SK-N-SH treated with all-trans-retinoic acid at 6 μM for 48 hours (cell line): ENCODE data around the gene AIP.

Experiments used
- ATAC-seq: fragments of 200-7000 bp; cut with Tn5 transposase; 3 replicates; pipeline ENCODE4 v1.9.1; 2020; ENCODE audit warnings: mild to moderate bottlenecking, moderate library complexity
- BACH2 ChIP-seq: fragments of 250-450 bp; sonication (Bioruptor Pico); IDR thresholded peaks from 2 replicates; pipeline ENCODE4 v1.9.0; 2021; ENCODE audit warnings: mild to moderate bottlenecking, borderline replicate concordance
- CSDC2 ChIP-seq: fragments of 250-450 bp; sonication (Bioruptor Pico); IDR thresholded peaks from 2 replicates; pipeline ENCODE4 v1.5.0; 2020; ENCODE audit warnings: mild to moderate bottlenecking, moderate library complexity
- GLIS3 ChIP-seq: fragments of 250-450 bp; sonication (Bioruptor Pico); IDR thresholded peaks from 2 replicates; pipeline ENCODE4 v1.5.0; 2020; ENCODE audit warnings: mild to moderate bottlenecking, moderate library complexity
- OSR1 ChIP-seq: fragments of 250-450 bp; sonication (Bioruptor Pico); IDR thresholded peaks from 2 replicates; pipeline ENCODE4 v1.8.0; 2022; ENCODE audit warnings: moderate library complexity, mild to moderate bottlenecking, inconsistent platforms
- PPARA ChIP-seq: fragments of 250-450 bp; sonication (Bioruptor Pico); IDR thresholded peaks from 2 replicates; pipeline ENCODE4 v1.5.0; 2020; ENCODE audit warnings: mild to moderate bottlenecking, borderline replicate concordance
- RARB ChIP-seq: fragments of 250-450 bp; sonication (Bioruptor Pico); IDR thresholded peaks from 2 replicates; pipeline ENCODE4 v1.8.0; 2021; ENCODE audit warnings: mild to moderate bottlenecking, moderate library complexity
- TOX ChIP-seq: fragments of 250-450 bp; sonication (Bioruptor Pico); IDR thresholded peaks from 2 replicates; pipeline ENCODE4 v1.8.0; 2021; ENCODE audit warnings: mild to moderate bottlenecking, moderate library complexity, borderline replicate concordance
- ZC3H10 ChIP-seq: fragments of 250-450 bp; sonication (Bioruptor Pico); IDR thresholded peaks from 2 replicates; pipeline ENCODE4 v1.5.1; 2021; ENCODE audit warnings: mild to moderate bottlenecking, moderate library complexity
- ZFP3 ChIP-seq: fragments of 250-450 bp; sonication (Bioruptor Pico); IDR thresholded peaks from 2 replicates; pipeline ENCODE4 v1.5.0; 2020; ENCODE audit warnings: mild to moderate bottlenecking, moderate library complexity
- ZFP30 ChIP-seq: fragments of 450-650 bp; formaldehyde crosslinking; IDR thresholded peaks from 2 replicates; pipeline ENCODE4 v1.5.0; 2022; ENCODE audit warnings: mild to moderate bottlenecking, moderate library complexity
- ZNF565 ChIP-seq: fragments of 450-650 bp; formaldehyde crosslinking; conservative IDR thresholded peaks from 2 replicates; pipeline ENCODE4 v1.5.0; 2020; ENCODE audit warnings: low read depth, mild to moderate bottlenecking, moderate library complexity
- ZNF70 ChIP-seq: fragments of 450-650 bp; formaldehyde crosslinking; IDR thresholded peaks from 2 replicates; pipeline ENCODE4 v1.5.0; 2020; ENCODE audit warnings: mild to moderate bottlenecking, moderate library complexity
- ZNF8 ChIP-seq: fragments of 450-650 bp; formaldehyde crosslinking; IDR thresholded peaks from 2 replicates; pipeline ENCODE4 v1.5.0; 2020; ENCODE audit warnings: mild to moderate bottlenecking, moderate library complexity
- TF ChIP-seq, protein P1 (sequence below): fragments of 250-450 bp; sonication (Bioruptor Pico); IDR thresholded peaks from 2 replicates; pipeline ENCODE4 v1.8.0; 2021; ENCODE audit warnings: low read depth, mild to moderate bottlenecking, moderate library complexity, borderline replicate concordance
- TF ChIP-seq, protein P2 (sequence below): fragments of 250-450 bp; sonication (Bioruptor Pico); IDR thresholded peaks from 2 replicates; pipeline ENCODE4 v1.8.0; 2020; ENCODE audit warnings: mild to moderate bottlenecking, moderate library complexity, borderline replicate concordance
- TF ChIP-seq, protein P3 (sequence below): fragments of 250-450 bp; sonication (Bioruptor Pico); IDR thresholded peaks from 2 replicates; pipeline ENCODE4 v1.5.1; 2021; ENCODE audit warnings: mild to moderate bottlenecking, moderate library complexity
- TF ChIP-seq, protein P4 (sequence below): fragments of 250-450 bp; sonication (Bioruptor Pico); IDR thresholded peaks from 2 replicates; pipeline ENCODE4 v1.5.1; 2020; ENCODE audit warnings: low read depth, mild to moderate bottlenecking, moderate library complexity

The AIP gene

DNA sequence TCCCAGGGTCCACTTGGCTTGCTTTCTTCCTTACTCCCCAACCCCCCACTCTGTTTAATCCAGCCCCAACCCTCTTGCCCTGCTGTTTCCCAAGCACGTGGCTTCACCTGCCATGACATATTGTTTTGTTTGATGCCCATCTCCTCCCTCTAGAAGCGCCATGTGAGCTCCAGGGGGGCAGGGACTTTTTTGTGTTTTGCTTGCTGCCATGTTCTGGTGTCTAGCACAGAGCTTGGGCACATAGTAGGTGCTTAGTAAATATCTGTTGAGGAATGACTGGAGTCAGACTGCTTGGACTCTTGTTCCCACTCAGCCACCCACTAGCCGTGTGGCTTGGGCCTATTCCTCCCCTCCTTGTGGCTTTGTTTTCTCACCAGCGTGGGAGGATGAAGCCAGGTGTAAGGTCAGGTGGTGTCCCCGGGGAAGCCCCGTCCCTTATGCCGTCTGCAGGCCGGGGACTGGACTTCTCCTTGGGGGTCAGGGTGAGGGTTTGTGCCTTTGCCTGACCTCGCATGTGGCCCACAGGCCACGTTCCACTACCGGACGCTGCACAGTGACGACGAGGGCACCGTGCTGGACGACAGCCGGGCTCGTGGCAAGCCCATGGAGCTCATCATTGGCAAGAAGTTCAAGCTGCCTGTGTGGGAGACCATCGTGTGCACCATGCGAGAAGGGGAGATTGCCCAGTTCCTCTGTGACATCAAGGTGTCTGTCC, 3.8 kb downstream of the AIP start:
- no peak for TF ChIP-seq RARB (CRISPR knock-in tag)
- TF ChIP-seq, protein P1, sequence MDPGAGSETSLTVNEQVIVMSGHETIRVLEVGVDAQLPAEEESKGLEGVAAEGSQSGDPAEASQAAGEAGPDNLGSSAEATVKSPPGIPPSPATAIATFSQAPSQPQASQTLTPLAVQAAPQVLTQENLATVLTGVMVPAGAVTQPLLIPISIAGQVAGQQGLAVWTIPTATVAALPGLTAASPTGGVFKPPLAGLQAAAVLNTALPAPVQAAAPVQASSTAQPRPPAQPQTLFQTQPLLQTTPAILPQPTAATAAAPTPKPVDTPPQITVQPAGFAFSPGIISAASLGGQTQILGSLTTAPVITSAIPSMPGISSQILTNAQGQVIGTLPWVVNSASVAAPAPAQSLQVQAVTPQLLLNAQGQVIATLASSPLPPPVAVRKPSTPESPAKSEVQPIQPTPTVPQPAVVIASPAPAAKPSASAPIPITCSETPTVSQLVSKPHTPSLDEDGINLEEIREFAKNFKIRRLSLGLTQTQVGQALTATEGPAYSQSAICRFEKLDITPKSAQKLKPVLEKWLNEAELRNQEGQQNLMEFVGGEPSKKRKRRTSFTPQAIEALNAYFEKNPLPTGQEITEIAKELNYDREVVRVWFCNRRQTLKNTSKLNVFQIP: no peak
- no peak for TF ChIP-seq GLIS3
- ATAC-seq: no peak

DNA sequence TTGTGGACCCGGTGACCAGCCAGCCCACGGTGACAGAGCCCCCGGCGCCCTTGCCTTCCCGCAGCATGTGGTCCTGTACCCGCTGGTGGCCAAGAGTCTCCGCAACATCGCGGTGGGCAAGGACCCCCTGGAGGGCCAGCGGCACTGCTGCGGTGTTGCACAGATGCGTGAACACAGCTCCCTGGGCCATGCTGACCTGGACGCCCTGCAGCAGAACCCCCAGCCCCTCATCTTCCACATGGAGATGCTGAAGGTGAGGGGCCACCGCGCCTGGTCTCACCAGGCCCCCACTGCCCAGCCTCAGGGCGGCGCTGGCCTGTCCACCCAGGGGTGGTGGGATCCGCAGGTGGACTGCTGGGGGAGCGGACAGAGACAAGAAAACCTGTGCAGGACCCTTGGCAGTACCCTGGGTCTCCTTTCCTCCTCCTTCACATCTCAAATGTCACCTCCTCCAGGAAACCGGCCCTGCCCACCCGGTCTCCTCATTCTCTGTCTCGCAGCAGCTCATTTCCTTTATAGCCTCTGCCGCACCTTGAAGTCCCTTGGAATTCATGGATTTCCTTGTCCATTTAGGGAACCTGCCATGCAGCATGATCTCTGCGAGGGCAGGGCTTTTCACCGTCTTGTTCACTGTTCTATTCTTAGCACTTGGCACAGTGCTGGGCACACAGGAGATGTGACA, 6.5 kb downstream of the AIP start:
- TF ChIP-seq OSR1 (CRISPR knock-in tag): no peak
- no peak for TF ChIP-seq TOX (CRISPR knock-in tag)
- TF ChIP-seq, protein P1: no peak
- TF ChIP-seq CSDC2 (CRISPR knock-in tag): no peak
- no peak for TF ChIP-seq BACH2 (CRISPR knock-in tag)
- TF ChIP-seq ZNF70: no peak
- TF ChIP-seq, protein P2, sequence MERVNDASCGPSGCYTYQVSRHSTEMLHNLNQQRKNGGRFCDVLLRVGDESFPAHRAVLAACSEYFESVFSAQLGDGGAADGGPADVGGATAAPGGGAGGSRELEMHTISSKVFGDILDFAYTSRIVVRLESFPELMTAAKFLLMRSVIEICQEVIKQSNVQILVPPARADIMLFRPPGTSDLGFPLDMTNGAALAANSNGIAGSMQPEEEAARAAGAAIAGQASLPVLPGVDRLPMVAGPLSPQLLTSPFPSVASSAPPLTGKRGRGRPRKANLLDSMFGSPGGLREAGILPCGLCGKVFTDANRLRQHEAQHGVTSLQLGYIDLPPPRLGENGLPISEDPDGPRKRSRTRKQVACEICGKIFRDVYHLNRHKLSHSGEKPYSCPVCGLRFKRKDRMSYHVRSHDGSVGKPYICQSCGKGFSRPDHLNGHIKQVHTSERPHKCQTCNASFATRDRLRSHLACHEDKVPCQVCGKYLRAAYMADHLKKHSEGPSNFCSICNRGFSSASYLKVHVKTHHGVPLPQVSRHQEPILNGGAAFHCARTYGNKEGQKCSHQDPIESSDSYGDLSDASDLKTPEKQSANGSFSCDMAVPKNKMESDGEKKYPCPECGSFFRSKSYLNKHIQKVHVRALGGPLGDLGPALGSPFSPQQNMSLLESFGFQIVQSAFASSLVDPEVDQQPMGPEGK (CRISPR knock-in tag): no peak
- TF ChIP-seq, protein P3, sequence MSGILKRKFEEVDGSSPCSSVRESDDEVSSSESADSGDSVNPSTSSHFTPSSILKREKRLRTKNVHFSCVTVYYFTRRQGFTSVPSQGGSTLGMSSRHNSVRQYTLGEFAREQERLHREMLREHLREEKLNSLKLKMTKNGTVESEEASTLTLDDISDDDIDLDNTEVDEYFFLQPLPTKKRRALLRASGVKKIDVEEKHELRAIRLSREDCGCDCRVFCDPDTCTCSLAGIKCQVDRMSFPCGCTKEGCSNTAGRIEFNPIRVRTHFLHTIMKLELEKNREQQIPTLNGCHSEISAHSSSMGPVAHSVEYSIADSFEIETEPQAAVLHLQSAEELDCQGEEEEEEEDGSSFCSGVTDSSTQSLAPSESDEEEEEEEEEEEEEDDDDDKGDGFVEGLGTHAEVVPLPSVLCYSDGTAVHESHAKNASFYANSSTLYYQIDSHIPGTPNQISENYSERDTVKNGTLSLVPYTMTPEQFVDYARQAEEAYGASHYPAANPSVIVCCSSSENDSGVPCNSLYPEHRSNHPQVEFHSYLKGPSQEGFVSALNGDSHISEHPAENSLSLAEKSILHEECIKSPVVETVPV (CRISPR knock-in tag): no peak
- TF ChIP-seq, protein P4, sequence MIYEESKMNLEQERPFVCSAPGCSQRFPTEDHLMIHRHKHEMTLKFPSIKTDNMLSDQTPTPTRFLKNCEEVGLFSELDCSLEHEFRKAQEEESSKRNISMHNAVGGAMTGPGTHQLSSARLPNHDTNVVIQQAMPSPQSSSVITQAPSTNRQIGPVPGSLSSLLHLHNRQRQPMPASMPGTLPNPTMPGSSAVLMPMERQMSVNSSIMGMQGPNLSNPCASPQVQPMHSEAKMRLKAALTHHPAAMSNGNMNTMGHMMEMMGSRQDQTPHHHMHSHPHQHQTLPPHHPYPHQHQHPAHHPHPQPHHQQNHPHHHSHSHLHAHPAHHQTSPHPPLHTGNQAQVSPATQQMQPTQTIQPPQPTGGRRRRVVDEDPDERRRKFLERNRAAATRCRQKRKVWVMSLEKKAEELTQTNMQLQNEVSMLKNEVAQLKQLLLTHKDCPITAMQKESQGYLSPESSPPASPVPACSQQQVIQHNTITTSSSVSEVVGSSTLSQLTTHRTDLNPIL (CRISPR knock-in tag): no peak
- no peak for TF ChIP-seq ZFP30 (CRISPR knock-in tag)
- TF ChIP-seq PPARA (CRISPR knock-in tag): no peak
- TF ChIP-seq GLIS3: no peak
- no peak for ATAC-seq

DNA sequence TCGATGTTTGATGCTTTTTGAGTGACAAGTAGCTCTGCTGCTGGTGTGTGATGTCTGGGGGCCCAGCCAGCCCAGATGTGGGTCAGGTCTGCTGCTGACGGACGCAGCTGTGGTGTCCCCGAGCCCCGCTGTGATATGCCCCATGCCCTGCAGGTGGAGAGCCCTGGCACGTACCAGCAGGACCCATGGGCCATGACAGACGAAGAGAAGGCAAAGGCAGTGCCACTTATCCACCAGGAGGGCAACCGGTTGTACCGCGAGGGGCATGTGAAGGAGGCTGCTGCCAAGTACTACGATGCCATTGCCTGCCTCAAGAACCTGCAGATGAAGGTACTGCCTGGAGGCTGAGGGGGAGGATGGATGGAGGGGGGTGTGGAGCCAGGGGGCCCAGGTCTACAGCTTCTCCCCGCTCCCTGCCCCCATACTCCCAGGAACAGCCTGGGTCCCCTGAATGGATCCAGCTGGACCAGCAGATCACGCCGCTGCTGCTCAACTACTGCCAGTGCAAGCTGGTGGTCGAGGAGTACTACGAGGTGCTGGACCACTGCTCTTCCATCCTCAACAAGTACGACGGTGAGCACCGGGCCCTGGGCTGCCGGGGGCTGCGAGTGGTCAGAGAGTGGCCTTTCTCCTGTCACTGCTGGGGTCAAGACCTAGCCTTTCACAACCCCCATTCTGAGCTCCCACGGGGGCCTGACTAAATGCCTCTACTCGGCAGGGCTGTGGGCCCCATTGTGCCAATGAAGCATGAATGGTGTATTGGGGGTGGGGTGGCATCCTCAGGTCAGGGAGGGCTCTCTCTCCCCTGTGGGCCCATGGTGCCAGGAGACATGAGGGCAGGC, 7.3 kb downstream of the AIP start:
- TF ChIP-seq ZFP3: no peak
- TF ChIP-seq, protein P1: no peak
- no peak for TF ChIP-seq ZNF8 (CRISPR knock-in tag)
- TF ChIP-seq ZNF565: no peak
- no peak for TF ChIP-seq OSR1 (CRISPR knock-in tag)
- TF ChIP-seq GLIS3: no peak
- no peak for TF ChIP-seq ZC3H10 (CRISPR knock-in tag)
- TF ChIP-seq, all 23 proteins: peak for 0
- ATAC-seq: no peak; the same call in 2 of the 3 replicates
